IPS-NIHi7 (cell line): ENCODE measurements around the gene CDA.
A peak's percentile ranks its signal among the peaks of the same experiment; 100 is the strongest.

Experiments
- DNase-seq: peaks from one replicate; pipeline ENCODE4 v3.0.0; 2012; ENCODE audit warnings: mixed read lengths; ENCODE audit errors: extremely low spot score

The CDA gene

GRCh38 chr1:20615946-20616846, 27.3 kb downstream of the CDA start:
- DNase-seq = no peak

DNA sequence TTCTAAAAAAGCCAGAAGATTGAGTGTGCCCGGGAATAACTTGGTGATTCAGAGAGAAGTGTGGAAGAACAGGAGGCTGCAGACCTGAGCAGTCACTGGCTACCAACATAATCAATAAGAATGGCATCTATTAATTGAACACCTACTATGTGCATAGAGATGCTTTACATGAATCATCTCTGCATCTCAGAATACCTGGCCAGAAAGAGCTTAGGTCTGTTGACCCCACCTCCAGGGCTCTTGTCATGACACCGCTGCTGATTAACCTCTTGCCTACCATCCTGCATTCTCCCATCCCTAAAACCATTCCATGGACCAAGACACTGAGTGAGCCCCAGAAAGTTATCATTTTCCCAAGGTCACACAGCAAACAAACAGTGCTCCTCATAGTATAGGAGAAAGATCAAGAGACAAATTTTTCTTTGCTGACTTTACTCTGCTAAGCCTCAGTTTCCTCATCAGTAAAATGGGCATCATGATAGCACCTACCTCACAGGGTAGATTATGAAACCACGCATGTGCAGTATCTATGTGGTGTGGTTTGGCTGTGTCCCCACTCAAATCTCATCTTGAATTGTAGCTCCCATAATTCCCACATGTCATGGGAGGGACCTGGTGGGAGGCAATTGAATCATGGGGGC, 28.1 kb downstream of the CDA start:
- no peak for DNase-seq

- DNase-seq = no peak
Observed at GRCh38 chr1:20618550-20618949, 29.7 kb downstream of the CDA start.

GRCh38 chr1:20619999-20620398, 31.1 kb downstream of the CDA start:
- no peak for DNase-seq

- DNase-seq = no peak
Observed at GRCh38 chr1:20621012-20621411, 32.1 kb downstream of the CDA start.

GRCh38 chr1:20624709-20625108, 35.8 kb downstream of the CDA start:
- DNase-seq = no peak

DNA sequence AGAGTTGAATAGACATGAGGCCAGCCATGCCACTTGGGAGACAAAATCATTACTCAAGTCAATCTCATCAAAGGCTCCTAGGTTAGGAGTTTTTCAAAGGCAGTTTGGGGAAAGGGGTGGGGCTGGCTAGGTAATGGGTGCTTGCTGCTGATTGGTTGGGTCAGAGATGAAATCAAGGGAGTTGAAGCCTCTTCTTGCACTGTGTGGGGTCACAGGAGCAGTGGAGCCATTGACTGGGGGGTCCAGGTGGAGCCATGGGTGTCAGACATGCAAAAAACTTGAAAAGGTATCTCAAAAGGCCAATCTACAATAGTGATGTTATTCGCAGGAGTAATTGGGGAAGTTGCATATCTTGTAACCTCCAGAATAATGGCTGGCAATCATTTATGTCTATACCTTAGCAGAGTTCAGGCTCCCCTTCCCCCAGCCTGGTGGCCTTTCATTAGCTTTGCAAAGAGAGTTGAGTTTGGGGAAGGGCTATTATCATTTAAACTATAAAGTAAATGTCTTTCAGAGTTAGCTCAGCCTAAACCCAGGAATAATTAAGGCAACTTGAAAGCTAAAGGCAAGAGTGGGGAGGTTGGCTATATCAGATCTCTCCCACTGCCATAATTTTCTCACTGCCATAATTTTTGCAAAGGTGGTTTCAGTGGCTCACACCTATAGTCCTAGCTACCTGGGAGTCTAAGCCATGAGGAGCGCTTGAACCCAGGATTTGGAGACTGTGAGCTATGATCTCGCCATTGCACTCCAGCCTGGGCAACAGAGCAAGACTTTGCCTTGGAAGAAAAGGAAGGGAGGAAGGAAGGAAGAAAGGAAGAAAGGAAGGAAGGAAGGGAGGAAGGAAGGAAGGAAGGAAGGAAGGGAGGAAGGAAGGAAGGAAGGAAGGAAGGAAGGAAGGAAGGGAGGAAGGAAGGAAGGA, 36.5 kb downstream of the CDA start:
- peak; percentile 42 for DNase-seq

GRCh38 chr1:20626098-20626427, 37.2 kb downstream of the CDA start:
- no peak for DNase-seq

DNA sequence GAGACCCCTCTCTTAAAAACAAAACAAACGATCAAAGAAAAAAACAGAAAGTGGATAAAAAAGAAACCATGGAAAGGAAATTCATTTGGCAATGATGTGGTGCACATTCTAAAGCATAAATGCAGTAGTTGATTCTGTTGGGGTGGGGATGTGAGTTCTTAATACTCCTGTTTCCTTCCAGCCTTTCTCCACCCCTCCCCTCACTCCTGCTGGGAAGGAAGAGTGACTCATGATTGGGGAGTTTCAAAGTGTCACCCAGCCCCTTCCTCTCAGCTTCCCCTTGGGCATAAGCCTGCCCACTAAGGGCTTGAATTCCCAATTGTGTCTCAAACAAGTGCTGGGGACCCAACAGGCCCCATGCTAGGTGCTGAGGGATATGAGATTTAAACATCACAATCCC, 37.6 kb downstream of the CDA start:
- no peak for DNase-seq

GRCh38 chr1:20630729-20631128, 41.8 kb downstream of the CDA start:
- no peak for DNase-seq

- no peak for DNase-seq
Observed at GRCh38 chr1:20632386-20632785, 43.5 kb downstream of the CDA start.

GRCh38 chr1:20633190-20634064, 44.5 kb downstream of the CDA start, which contains the start of gene PINK1:
Gene PINK1 (plus strand): TSS chr1:20633458. CDS start chr1:20633549, 91 bp downstream.
- peak; percentile 96 for DNase-seq

DNA sequence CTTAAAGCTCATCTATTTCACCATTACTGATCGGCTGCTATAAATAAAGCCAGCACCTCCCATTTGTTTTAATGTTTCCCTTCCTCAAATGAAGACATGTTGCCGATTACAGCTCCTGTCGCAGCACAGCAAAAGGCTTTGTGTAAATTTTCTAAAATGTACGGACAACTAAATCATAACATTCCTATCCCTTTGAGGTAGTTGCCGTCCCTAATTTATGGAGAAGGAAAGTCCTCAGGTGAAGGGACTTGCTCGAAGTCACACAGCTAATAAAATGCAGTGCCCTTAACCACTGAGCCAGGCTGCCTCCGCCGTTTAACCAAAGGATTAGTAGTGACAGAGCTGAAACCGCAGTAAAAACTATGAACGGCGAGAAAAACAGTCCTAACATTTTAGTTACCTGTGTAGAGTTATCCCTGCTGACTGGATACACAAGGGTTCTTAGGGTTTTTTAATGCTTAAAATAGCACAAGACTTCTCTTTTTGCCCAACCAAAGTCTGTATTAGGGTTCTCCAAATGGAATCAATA, 45.2 kb downstream of the CDA start:
- DNase-seq = no peak

- DNase-seq = peak; percentile 64
Observed at GRCh38 chr1:20634594-20635084, 45.7 kb downstream of the CDA start.

DNA sequence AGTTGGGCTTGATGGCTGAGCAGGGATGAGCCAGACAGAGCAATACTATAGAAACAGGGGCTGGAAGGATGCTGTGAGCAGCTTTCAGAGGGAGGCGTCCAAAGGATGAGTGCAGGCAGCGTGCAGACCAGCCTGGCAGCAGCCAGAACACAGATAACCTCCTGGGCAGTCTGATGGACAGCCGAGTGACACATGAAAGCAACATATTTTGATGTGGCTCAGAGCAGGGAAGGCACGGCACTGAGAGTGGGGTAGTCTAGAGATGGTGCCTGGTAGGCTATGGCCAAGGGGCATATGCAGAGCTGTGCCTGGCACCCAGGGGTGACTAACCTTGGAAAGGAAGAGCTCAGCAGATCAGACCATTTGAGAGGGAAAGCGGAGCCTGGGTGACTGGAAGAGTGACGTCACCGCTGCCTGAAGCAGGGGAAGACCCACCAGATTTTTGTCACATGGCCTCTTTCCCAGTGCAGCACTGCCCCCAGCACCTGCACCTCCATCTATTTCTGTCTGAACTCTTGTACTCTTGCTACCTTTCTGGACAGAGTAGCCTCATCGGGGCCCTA, 48.0 kb downstream of the CDA start:
- DNase-seq = no peak

DNA sequence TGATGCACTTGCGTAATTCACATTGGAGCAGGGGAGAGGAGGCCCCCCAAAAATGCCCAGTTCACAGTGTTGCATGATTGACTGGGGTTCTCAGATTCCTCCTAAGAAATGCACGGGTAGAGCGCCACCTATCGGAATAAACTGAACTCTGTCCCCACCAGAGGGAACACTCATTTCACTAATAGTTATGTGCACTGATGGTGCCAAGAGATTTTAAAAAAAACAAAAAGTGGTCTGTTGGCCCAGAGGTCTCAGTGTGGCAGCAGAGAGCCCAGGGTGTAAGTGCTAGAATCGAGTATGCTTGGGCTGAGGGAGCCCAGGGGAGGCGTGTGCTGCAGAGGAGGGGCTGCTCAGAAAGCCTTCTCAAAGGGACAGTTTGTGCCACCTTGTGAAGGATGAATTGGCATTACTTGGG, 51.3 kb downstream of the CDA start:
- DNase-seq = peak; percentile 63

GRCh38 chr1:20641975-20642374, 53.1 kb downstream of the CDA start:
- DNase-seq = no peak

- DNase-seq = no peak
Observed at GRCh38 chr1:20643080-20643479, 54.2 kb downstream of the CDA start.

DNA sequence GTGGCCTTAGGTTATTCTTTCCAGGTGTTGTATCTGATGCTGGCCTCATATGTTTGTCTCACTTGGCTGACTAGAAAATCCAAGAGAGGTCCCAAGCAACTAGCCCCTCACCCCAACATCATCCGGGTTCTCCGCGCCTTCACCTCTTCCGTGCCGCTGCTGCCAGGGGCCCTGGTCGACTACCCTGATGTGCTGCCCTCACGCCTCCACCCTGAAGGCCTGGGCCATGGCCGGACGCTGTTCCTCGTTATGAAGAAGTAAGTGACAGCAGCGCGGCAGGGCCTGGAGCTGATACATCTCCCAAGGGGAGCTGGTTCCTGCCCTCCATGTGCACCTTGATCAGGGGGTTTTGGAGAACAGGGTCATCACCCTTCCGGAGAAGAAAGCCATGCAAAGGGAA, 55.5 kb downstream of the CDA start:
- no peak for DNase-seq

DNA sequence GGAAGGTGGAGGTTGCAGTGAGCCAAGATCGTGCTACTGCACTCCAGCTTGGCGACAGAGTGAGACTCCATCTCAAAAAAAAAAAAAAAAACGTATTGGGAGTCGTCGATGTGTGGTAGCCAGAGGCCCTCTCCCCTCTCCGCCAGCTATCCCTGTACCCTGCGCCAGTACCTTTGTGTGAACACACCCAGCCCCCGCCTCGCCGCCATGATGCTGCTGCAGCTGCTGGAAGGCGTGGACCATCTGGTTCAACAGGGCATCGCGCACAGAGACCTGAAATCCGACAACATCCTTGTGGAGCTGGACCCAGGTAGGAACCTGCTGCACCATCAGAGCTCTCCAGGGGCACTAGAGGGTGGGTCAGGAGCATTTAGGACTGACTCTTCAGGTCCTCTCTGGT, 56.5 kb downstream of the CDA start:
- DNase-seq = no peak
